Liver (tissue), 9 donors: ENCODE data around the gene DNAI2. TPM values are rescaled to one million over a fixed set of nuclear protein-coding genes. Genes with fewer than 3 reads are reported as not detected.

Experiments used
- DNase-seq: peaks from one replicate; pipeline ENCODE4 v3.0.0-alpha.2; 2017; ENCODE audit warnings: low spot score
- H3K27ac ChIP-seq, 2 donors: one replicate each; pipeline ENCODE4 v1.7.0; 2013; ENCODE audit warnings: inconsistent platforms in 2 of 2, low read length in 2 of 2, control low read depth in 1 of 2, low read depth in 1 of 2, mild to moderate bottlenecking in 1 of 2
- H3K27me3 ChIP-seq, 4 donors: one replicate each; pipeline versions ENCODE4 v1.6.1 to v1.7.0; 2013; ENCODE audit warnings: low read length in 3 of 4, inconsistent platforms in 1 of 4, mild to moderate bottlenecking in 1 of 4, moderate library complexity in 1 of 4; ENCODE audit not compliant: control insufficient read depth in 4 of 4, insufficient read depth in 4 of 4
- H3K36me3 ChIP-seq, 4 donors: one replicate each; pipeline versions ENCODE4 v1.6.1 to v1.7.0; 2013; ENCODE audit warnings: low read length in 3 of 4, mild to moderate bottlenecking in 3 of 4, low read depth in 1 of 4, moderate library complexity in 1 of 4; ENCODE audit not compliant: control insufficient read depth in 4 of 4, insufficient read depth in 3 of 4
- H3K4me1 ChIP-seq, 4 donors: one replicate each; pipeline versions ENCODE4 v1.6.1 to v1.7.0; 2013; ENCODE audit warnings: low read length in 3 of 4, mild to moderate bottlenecking in 3 of 4, moderate library complexity in 1 of 4; ENCODE audit not compliant: control insufficient read depth in 4 of 4, insufficient read depth in 4 of 4
- H3K4me3 ChIP-seq, 3 donors: one replicate each; pipeline versions ENCODE4 v1.6.1 to v1.7.0; 2013; ENCODE audit warnings: low read length in 3 of 3, control low read depth in 1 of 3, low read depth in 1 of 3, mild to moderate bottlenecking in 1 of 3
- H3K9ac ChIP-seq, 2 donors: one replicate each; pipeline ENCODE4 v1.7.0; 2013; ENCODE audit warnings: low read length in 2 of 2, mild to moderate bottlenecking in 2 of 2, moderate library complexity in 2 of 2, control low read depth in 1 of 2, low read depth in 1 of 2
- H3K9me3 ChIP-seq, 4 donors: one replicate each; pipeline versions ENCODE4 v1.6.1 to v1.7.0; 2013; ENCODE audit warnings: low read length in 3 of 4; ENCODE audit not compliant: control insufficient read depth in 4 of 4
- ATF3 ChIP-seq: IDR thresholded peaks from 2 replicates; pipeline ENCODE4 v1.6.1; 2016; ENCODE audit warnings: antibody characterized with exemption
- CTCF ChIP-seq: fragments of 150-350 bp; IDR thresholded peaks from 2 replicates; pipeline ENCODE4 v1.5.1; 2017; ENCODE audit warnings: improper control_type of control experiment, low read depth, low read length; ENCODE audit not compliant: missing input control
- EGR1 ChIP-seq, 2 donors: IDR thresholded peaks; 2 replicates each; pipeline ENCODE4 v1.6.1; 2016 to 2018; ENCODE audit warnings: antibody characterized with exemption in 2 of 2, low read depth in 2 of 2
- FOXA1 ChIP-seq: IDR thresholded peaks from 2 replicates; pipeline ENCODE4 v1.6.1; 2016; ENCODE audit warnings: antibody characterized with exemption
- GABPA ChIP-seq, 2 donors: IDR thresholded peaks in 1 of 2; conservative IDR thresholded peaks in 1 of 2; 2 replicates each; pipeline ENCODE4 v1.6.1; 2016; ENCODE audit warnings: antibody characterized with exemption in 2 of 2, mild to moderate bottlenecking in 1 of 2, moderate library complexity in 1 of 2
- HNF4A ChIP-seq, 2 donors: conservative IDR thresholded peaks; 2 replicates each; pipeline ENCODE4 v1.6.1; 2016; ENCODE audit warnings: antibody characterized with exemption in 2 of 2, mild to moderate bottlenecking in 2 of 2
- HNF4G ChIP-seq: IDR thresholded peaks from 2 replicates; pipeline ENCODE4 v1.6.1; 2016; ENCODE audit warnings: antibody characterized with exemption
- JUND ChIP-seq, 2 donors: IDR thresholded peaks; 2 replicates each; pipeline ENCODE4 v1.6.1; 2016; ENCODE audit warnings: antibody characterized with exemption in 2 of 2
- MAX ChIP-seq: IDR thresholded peaks from 2 replicates; pipeline ENCODE4 v1.6.1; 2016; ENCODE audit warnings: antibody characterized with exemption
- NR2F2 ChIP-seq: IDR thresholded peaks from 2 replicates; pipeline ENCODE4 v1.6.1; 2016; ENCODE audit warnings: antibody characterized with exemption
- RAD21 ChIP-seq, 2 donors: IDR thresholded peaks; 2 replicates each; pipeline ENCODE4 v1.6.1; 2016; ENCODE audit warnings: antibody characterized with exemption in 2 of 2, mild to moderate bottlenecking in 2 of 2
- REST ChIP-seq: IDR thresholded peaks from 2 replicates; pipeline ENCODE4 v1.6.1; 2016; ENCODE audit warnings: antibody characterized with exemption, mild to moderate bottlenecking
- RXRA ChIP-seq, 2 donors: IDR thresholded peaks; 2 replicates each; pipeline ENCODE4 v1.6.1; 2017 to 2018; ENCODE audit warnings: antibody characterized with exemption in 2 of 2, mild to moderate bottlenecking in 1 of 2
- SP1 ChIP-seq: IDR thresholded peaks from 2 replicates; pipeline ENCODE4 v1.6.1; 2018; ENCODE audit warnings: antibody characterized with exemption, mild to moderate bottlenecking
- TAF1 ChIP-seq: conservative IDR thresholded peaks from 2 replicates; pipeline ENCODE4 v1.6.1; 2016; ENCODE audit warnings: antibody characterized with exemption, mild to moderate bottlenecking
- YY1 ChIP-seq: IDR thresholded peaks from 2 replicates; pipeline ENCODE4 v1.6.1; 2016; ENCODE audit warnings: antibody characterized with exemption, mild to moderate bottlenecking
- ZBTB33 ChIP-seq: IDR thresholded peaks from 2 replicates; pipeline ENCODE4 v1.6.1; 2016; ENCODE audit warnings: antibody characterized with exemption
- WGBS: extraction: QIAGEN DNeasy Blood & Tissue Kit; methylation state at CpG from one replicate; pipeline ENCODE4 v1.1.7; 2013; 5-methylcytosine and 5-hydroxymethylcytosine counted together
- polyA plus RNA-seq, 2 donors: library from polyadenylated mRNA; stranded (reverse) in 1 of 2; unstranded in 1 of 2; fragments of 200-250 nt in 1 of 2; fragments of >200 nt in 1 of 2; fragmentation: Nextera tagmentation in 1 of 2; extraction: Ambion mirVana in 1 of 2; gene quantifications; one replicate each; pipeline versions ENCODE4 v1.2.1 to v1.2.3, GENCODE V29; 2013 to 2015
- total RNA-seq, 2 donors: library from RNA; depleted of rRNA; stranded (reverse); fragments of >200 nt; gene quantifications; one replicate each; pipeline ENCODE4 v1.2.3, GENCODE V29; 2014
- donor health status: healthy.
- donor health status: healthy.
- donor health status: healthy.
- donor health status: healthy.
- donor health status: healthy.

Gene DNAI2
- total and polyA plus RNA-seq, 4 donors: not detected

GRCh38 chr17:74233937-74234336, 40.1 kb upstream of the DNAI2 start:
- no peak for TF ChIP-seq TAF1
- TF ChIP-seq RAD21 (IDR thresholded peaks at IDR 0.05): no peak
- no peak for TF ChIP-seq RXRA (IDR thresholded peaks at IDR 0.05)
- no peak for TF ChIP-seq MAX
- no peak for TF ChIP-seq CTCF
- no peak for TF ChIP-seq FOXA1
- TF ChIP-seq YY1: no peak
- TF ChIP-seq JUND (IDR thresholded peaks at IDR 0.05): no peak
- TF ChIP-seq SP1: no peak
- TF ChIP-seq REST: no peak
- no peak for TF ChIP-seq EGR1 (IDR thresholded peaks at IDR 0.05; ENCODE audit: low read depth in 2 of 2)
- no peak for TF ChIP-seq NR2F2
- TF ChIP-seq ATF3: no peak
- no peak for TF ChIP-seq HNF4A (conservative IDR thresholded peaks at IDR 0.05)
- no peak for TF ChIP-seq ZBTB33
- TF ChIP-seq HNF4G: no peak
- TF ChIP-seq GABPA (IDR thresholded peaks at IDR 0.05 in 1 of 2, conservative IDR thresholded peaks at IDR 0.05 in 1 of 2): no peak
- Histone ChIP-seq H3K4me3 (no peak overlapping the region), H3K9ac (no peak overlapping the region), H3K27ac (no peak overlapping the region), H3K27me3 (no peaks in the 10 kb centered on the region), H3K9me3 (no peaks in the 10 kb centered on the region), H3K36me3 (no peaks in the 10 kb centered on the region), H3K4me1 (no peaks in the 10 kb centered on the region)
- no peak for DNase-seq
- 78% methylated on average over 8 of the region's 8 CpGs for WGBS

GRCh38 chr17:74234486-74234885, 39.5 kb upstream of the DNAI2 start:
- Histone ChIP-seq H3K36me3 (no peaks in the 10 kb centered on the region), H3K27ac (no peak overlapping the region), H3K4me3 (no peak overlapping the region), H3K4me1 (no peaks in the 10 kb centered on the region), H3K9me3 (no peaks in the 10 kb centered on the region), H3K27me3 (no peaks in the 10 kb centered on the region), H3K9ac (no peak overlapping the region)
- TF ChIP-seq HNF4G (no peak), ZBTB33 (no peak), TAF1 (no peak)
- no peak for DNase-seq
- WGBS: 79% methylated on average over 1 of the region's 1 CpG
